GM20431 (cell line): ENCODE measurements around the gene GEMIN7.

Experiments used
- in situ Hi-C: fragments of 300-500 bp; cut with MseI, MboI; formaldehyde crosslinking; loops from one replicate; pipeline ENCODE4 v1.15.0; 2020; ENCODE audit warnings: low sequenced_read_pairs; ENCODE audit not compliant: unreplicated experiment

GEMIN7 gene

GRCh38 chr19:45082170-45082569, 3.1 kb downstream of the GEMIN7 start:
- in situ Hi-C loops = no loop called here

- in situ Hi-C loops = no loop called here
Observed at GRCh38 chr19:45086480-45086879, 7.4 kb downstream of the GEMIN7 start.

- in situ Hi-C loops = no loop called here
Observed at GRCh38 chr19:45087531-45087930, 8.5 kb downstream of the GEMIN7 start.

- in situ Hi-C loops = no loop called here
Observed at GRCh38 chr19:45090034-45090433, 11.0 kb downstream of the GEMIN7 start.

GRCh38 chr19:45090606-45091005, 11.5 kb downstream of the GEMIN7 start:
- in situ Hi-C loops = no loop called here

- in situ Hi-C loops = no loop called here
Observed at GRCh38 chr19:45091031-45091923, 12.2 kb downstream of the GEMIN7 start.

GRCh38 chr19:45092747-45093678, 14.0 kb downstream of the GEMIN7 start, which contains the start of gene PPP1R37:
TSS of gene PPP1R37 (plus strand) at chr19:45093179. CDS start at chr19:45093326, 147 bp downstream.
- in situ Hi-C loops = no loop called here

- in situ Hi-C loops = no loop called here
Observed at GRCh38 chr19:45094137-45094536, 15.1 kb downstream of the GEMIN7 start.

- in situ Hi-C loops = no loop called here
Observed at GRCh38 chr19:45094707-45095106, 15.6 kb downstream of the GEMIN7 start.

- in situ Hi-C loops = no loop called here
Observed at GRCh38 chr19:45095496-45096413, 16.7 kb downstream of the GEMIN7 start.

- in situ Hi-C loops = no loop called here
Observed at GRCh38 chr19:45096700-45097099, 17.6 kb downstream of the GEMIN7 start.

GRCh38 chr19:45097450-45097775, 18.4 kb downstream of the GEMIN7 start:
- in situ Hi-C loops = no loop called here

GRCh38 chr19:45097776-45098520, 18.9 kb downstream of the GEMIN7 start:
- in situ Hi-C loops = no loop called here

- in situ Hi-C loops = no loop called here
Observed at GRCh38 chr19:45098521-45099466, 19.7 kb downstream of the GEMIN7 start.

- in situ Hi-C loops = no loop called here
Observed at GRCh38 chr19:45099467-45100191, 20.6 kb downstream of the GEMIN7 start.

GRCh38 chr19:45100201-45100600, 21.1 kb downstream of the GEMIN7 start:
- in situ Hi-C loops = no loop called here

GRCh38 chr19:45100846-45101252, 21.8 kb downstream of the GEMIN7 start:
- in situ Hi-C loops = no loop called here
